SIG-M5 (cell line): ENCODE measurements around the gene YARS1.
"Not testable (repeated sequence)": the region's sequence is repeated elsewhere in the genome, so short reads cannot be mapped to it uniquely, and the experiment has no call there.

Experiments
- DNase-seq: peaks from one replicate; lab custom pipeline; 2025; lab: John Stamatoyannopoulos, UW

YARS1 gene

GRCh38 chr1:32816676-32817158, 441 bp downstream of the YARS1 start:
- DNase-seq: no peak

- no peak for DNase-seq
Measured at GRCh38 chr1:32813941-32814739, 3.0 kb downstream of the YARS1 start.

GRCh38 chr1:32811917-32812316, 5.2 kb downstream of the YARS1 start:
- DNase-seq: no peak

- DNase-seq: no peak
Measured at GRCh38 chr1:32811265-32811664, 5.9 kb downstream of the YARS1 start.

GRCh38 chr1:32810358-32810757, 6.8 kb downstream of the YARS1 start:
- DNase-seq: no peak

GRCh38 chr1:32808580-32808979, 8.6 kb downstream of the YARS1 start:
- no peak for DNase-seq

GRCh38 chr1:32806910-32807523, 10.1 kb downstream of the YARS1 start:
- DNase-seq: no peak

- DNase-seq: no peak
Measured at GRCh38 chr1:32806290-32806689, 10.9 kb downstream of the YARS1 start.

GRCh38 chr1:32804460-32804859, 12.7 kb downstream of the YARS1 start:
- DNase-seq: not testable (repeated sequence)

GRCh38 chr1:32801096-32801715, 16.0 kb downstream of the YARS1 start:
- DNase-seq: no peak

GRCh38 chr1:32798679-32799416, 18.3 kb downstream of the YARS1 start:
- DNase-seq: no peak

GRCh38 chr1:32798191-32798590, 19.0 kb downstream of the YARS1 start:
- DNase-seq: no peak

GRCh38 chr1:32797456-32797855, 19.7 kb downstream of the YARS1 start:
- DNase-seq: no peak

- DNase-seq: not testable (repeated sequence)
Measured at GRCh38 chr1:32795763-32796162, 21.4 kb downstream of the YARS1 start.

- no peak for DNase-seq
Measured at GRCh38 chr1:32791881-32792280, 25.3 kb downstream of the YARS1 start.

GRCh38 chr1:32789356-32789755, 27.8 kb downstream of the YARS1 start:
- DNase-seq: not testable (repeated sequence)

- DNase-seq: no peak
Measured at GRCh38 chr1:32786856-32787255, 30.3 kb downstream of the YARS1 start.

- DNase-seq: no peak
Measured at GRCh38 chr1:32784817-32785216, 32.3 kb downstream of the YARS1 start.

GRCh38 chr1:32783851-32784250, 33.3 kb downstream of the YARS1 start:
- DNase-seq: no peak

GRCh38 chr1:32782086-32782485, 35.1 kb downstream of the YARS1 start:
- no peak for DNase-seq

- no peak for DNase-seq
Measured at GRCh38 chr1:32780628-32781234, 36.4 kb downstream of the YARS1 start.

GRCh38 chr1:32780005-32780404, 37.2 kb downstream of the YARS1 start:
- no peak for DNase-seq
